Gastrocnemius medialis (tissue), 4 donors: Measurements from ENCODE around the gene ZDHHC11.

Experiments used
- POLR2A ChIP-seq, 2 donors: fragments of 450-650 bp; IDR thresholded peaks; one replicate each; pipeline ENCODE4 v1.6.1; 2017; ENCODE audit warnings: antibody characterized with exemption in 2 of 2, mild to moderate bottlenecking in 2 of 2, moderate library complexity in 2 of 2
- TF ChIP-seq, protein P1 (sequence below), 5 experiments: fragments of 450-650 bp in 3 of 5; fragments of 200-600 bp in 2 of 5; sonication (generic) in 2 of 5; IDR thresholded peaks in 4 of 5; conservative IDR thresholded peaks in 1 of 5; 1 replicate in 4 of 5; 2 replicates in 1 of 5; pipeline ENCODE4 v1.5.1; 2016 to 2019; ENCODE audit warnings: antibody characterized with exemption in 5 of 5, mild to moderate bottlenecking in 3 of 5, moderate library complexity in 3 of 5

DNA sequence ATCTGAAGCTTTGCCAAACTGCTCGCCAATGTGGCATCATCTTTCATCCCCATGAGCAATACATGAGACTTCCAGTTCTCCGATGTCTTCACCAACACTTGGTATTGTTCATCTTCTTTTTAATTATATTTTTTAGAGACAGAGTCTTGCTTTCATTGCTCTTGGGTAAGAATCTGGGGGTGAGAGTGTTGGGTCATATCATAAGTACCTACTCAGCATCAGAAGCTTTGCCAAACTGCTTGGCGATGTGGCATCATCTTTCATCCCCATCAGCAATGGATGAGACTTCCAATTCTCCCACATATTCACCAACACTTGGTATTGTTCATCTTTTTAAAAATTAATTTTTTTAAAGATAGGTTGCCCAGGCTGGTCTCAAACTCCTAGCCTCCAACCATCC, 35.3 kb downstream of the ZDHHC11 start:
- TF ChIP-seq POLR2A (IDR thresholded peaks at IDR 0.05), result no peak
- TF ChIP-seq, protein P1, sequence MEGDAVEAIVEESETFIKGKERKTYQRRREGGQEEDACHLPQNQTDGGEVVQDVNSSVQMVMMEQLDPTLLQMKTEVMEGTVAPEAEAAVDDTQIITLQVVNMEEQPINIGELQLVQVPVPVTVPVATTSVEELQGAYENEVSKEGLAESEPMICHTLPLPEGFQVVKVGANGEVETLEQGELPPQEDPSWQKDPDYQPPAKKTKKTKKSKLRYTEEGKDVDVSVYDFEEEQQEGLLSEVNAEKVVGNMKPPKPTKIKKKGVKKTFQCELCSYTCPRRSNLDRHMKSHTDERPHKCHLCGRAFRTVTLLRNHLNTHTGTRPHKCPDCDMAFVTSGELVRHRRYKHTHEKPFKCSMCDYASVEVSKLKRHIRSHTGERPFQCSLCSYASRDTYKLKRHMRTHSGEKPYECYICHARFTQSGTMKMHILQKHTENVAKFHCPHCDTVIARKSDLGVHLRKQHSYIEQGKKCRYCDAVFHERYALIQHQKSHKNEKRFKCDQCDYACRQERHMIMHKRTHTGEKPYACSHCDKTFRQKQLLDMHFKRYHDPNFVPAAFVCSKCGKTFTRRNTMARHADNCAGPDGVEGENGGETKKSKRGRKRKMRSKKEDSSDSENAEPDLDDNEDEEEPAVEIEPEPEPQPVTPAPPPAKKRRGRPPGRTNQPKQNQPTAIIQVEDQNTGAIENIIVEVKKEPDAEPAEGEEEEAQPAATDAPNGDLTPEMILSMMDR (IDR thresholded peaks at IDR 0.05 in 4 of 5, conservative IDR thresholded peaks at IDR 0.05 in 1 of 5), result no peak
